Measurements from ENCODE around the gene PI16. TPM values are rescaled to one million over a fixed set of nuclear protein-coding genes. Genes with fewer than 3 reads are reported as not detected.

The PI16 gene
- polyA plus RNA-seq, 1 donor from 2014 or later = not detected

GRCh38 chr6:36963451-36964290 lies 9.1 kb downstream of the PI16 start:
- H4K20me1 ChIP-seq (ENCODE audit: insufficient read depth) = no peaks in the 10 kb centered on the region
- H3K9me2 ChIP-seq (ENCODE audit: insufficient read depth, low read length) = no peaks in the 10 kb centered on the region
- H3K4me3 ChIP-seq (ENCODE audit: low read length) = no peak overlapping the region
- H3K9me3 ChIP-seq (ENCODE audit: low read length) = no peaks in the 10 kb centered on the region
- H3K27ac ChIP-seq (ENCODE audit: low read length) = peak overlapping the region; percentile 49
- peak overlapping the region; percentile 32 for H2AFZ ChIP-seq (ENCODE audit: low read depth, low read length)
- H3K4me2 ChIP-seq (ENCODE audit: low read length) = no peak overlapping the region
- no peaks in the 10 kb centered on the region for H3K79me2 ChIP-seq (replicated peaks; ENCODE audit: insufficient read depth, low read length)
- no peak overlapping the region for H3K9ac ChIP-seq (ENCODE audit: low read length)
- TF ChIP-seq POLR2AphosphoS5 (IDR thresholded peaks at IDR 0.05) (no peak), CTCF (IDR thresholded peaks at IDR 0.05; ENCODE audit: poor library complexity, severe bottlenecking) (no peak), MXI1 (conservative IDR thresholded peaks at IDR 0.05; ENCODE audit: poor library complexity, severe bottlenecking) (no peak), EP300 (conservative IDR thresholded peaks at IDR 0.05; ENCODE audit: poor library complexity, severe bottlenecking) (no peak), TAF1 (IDR thresholded peaks at IDR 0.05; ENCODE audit: low read depth) (no peak), EZH2 (IDR thresholded peaks at IDR 0.05; ENCODE audit: borderline replicate concordance, insufficient read depth, low read length, poor library complexity, severe bottlenecking) (no peak), REST (IDR thresholded peaks at IDR 0.05; ENCODE audit: borderline replicate concordance) (no peak), RAD21 (conservative IDR thresholded peaks at IDR 0.05) (no peak), SMC3 (conservative IDR thresholded peaks at IDR 0.05; ENCODE audit: poor library complexity) (no peak)
- H3F3A ChIP-seq (ENCODE audit: insufficient read depth, low read length, poor library complexity, severe bottlenecking) = no peaks in the 10 kb centered on the region
- no peaks in the 10 kb centered on the region for H3K27me3 ChIP-seq (ENCODE audit: insufficient read depth, low read depth, low read length)
- H3K36me3 ChIP-seq (ENCODE audit: insufficient read depth, low read length) = no peaks in the 10 kb centered on the region

- H3F3A ChIP-seq (ENCODE audit: insufficient read depth, low read length, poor library complexity, severe bottlenecking) = no peaks in the 10 kb centered on the region
- TF ChIP-seq MXI1 (conservative IDR thresholded peaks at IDR 0.05; ENCODE audit: poor library complexity, severe bottlenecking) (no peak), SMC3 (conservative IDR thresholded peaks at IDR 0.05; ENCODE audit: poor library complexity) (no peak), TAF1 (IDR thresholded peaks at IDR 0.05; ENCODE audit: low read depth) (no peak), RAD21 (conservative IDR thresholded peaks at IDR 0.05) (no peak), POLR2AphosphoS5 (IDR thresholded peaks at IDR 0.05) (no peak), CTCF (IDR thresholded peaks at IDR 0.05; ENCODE audit: poor library complexity, severe bottlenecking) (no peak), REST (IDR thresholded peaks at IDR 0.05; ENCODE audit: borderline replicate concordance) (no peak), EZH2 (IDR thresholded peaks at IDR 0.05; ENCODE audit: borderline replicate concordance, insufficient read depth, low read length, poor library complexity, severe bottlenecking) (no peak), EP300 (conservative IDR thresholded peaks at IDR 0.05; ENCODE audit: poor library complexity, severe bottlenecking) (no peak)
- no peaks in the 10 kb centered on the region for H3K79me2 ChIP-seq (replicated peaks; ENCODE audit: insufficient read depth, low read length)
- H3K9me3 ChIP-seq (ENCODE audit: low read length) = no peaks in the 10 kb centered on the region
- no peaks in the 10 kb centered on the region for H3K36me3 ChIP-seq (ENCODE audit: insufficient read depth, low read length)
- H3K4me3 ChIP-seq (ENCODE audit: low read length) = no peak overlapping the region
- no peaks in the 10 kb centered on the region for H3K27me3 ChIP-seq (ENCODE audit: insufficient read depth, low read depth, low read length)
- H3K27ac ChIP-seq (ENCODE audit: low read length) = no peak overlapping the region
- no peak overlapping the region for H2AFZ ChIP-seq (ENCODE audit: low read depth, low read length)
- H4K20me1 ChIP-seq (ENCODE audit: insufficient read depth) = no peaks in the 10 kb centered on the region
- no peaks in the 10 kb centered on the region for H3K9me2 ChIP-seq (ENCODE audit: insufficient read depth, low read length)
- no peak overlapping the region for H3K9ac ChIP-seq (ENCODE audit: low read length)
- no peak overlapping the region for H3K4me2 ChIP-seq (ENCODE audit: low read length)
These were observed 9.8 kb downstream of the PI16 start for GRCh38 chr6:36964349-36964748.

All from neural cell (in vitro differentiated cells).